ENCODE data around the gene UBE2Z.

DNA sequence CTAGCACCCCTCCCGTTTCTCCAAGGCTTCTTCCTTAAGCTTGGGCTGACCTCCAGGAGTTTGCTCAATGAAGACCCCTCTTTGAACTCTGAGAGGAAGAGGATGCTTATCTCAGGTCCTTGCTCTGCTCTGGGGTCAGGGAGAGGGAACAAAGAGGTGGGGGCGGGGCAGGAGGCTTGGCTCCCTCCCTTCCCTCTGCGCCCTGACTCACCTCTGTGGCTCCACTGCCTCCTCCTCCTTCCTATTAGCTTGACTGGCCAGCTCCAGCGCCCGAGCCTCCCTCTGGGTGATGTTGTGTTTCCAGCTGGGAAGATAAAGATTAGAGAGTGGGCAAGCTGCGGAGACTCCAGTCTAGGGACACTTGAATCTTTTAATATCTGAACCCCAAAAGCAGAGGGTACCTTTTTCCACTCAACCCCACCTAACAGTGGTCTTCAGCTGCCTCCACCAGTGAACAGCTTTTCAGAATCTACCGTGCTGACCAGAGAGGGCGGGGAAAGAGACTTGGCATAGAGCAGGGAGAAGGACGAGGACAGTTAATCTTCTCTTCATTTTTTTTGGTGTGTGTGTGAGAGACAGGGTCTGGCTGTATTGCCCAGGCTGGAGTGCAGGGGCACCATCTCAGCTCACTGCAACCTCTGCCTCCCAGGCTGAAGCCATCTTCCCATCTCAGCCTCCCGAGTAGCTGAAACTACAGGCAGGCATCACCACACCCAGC lies 53.5 kb downstream of the UBE2Z start:
- TF ChIP-seq POLR2AphosphoS5 (IDR thresholded peaks at IDR 0.05): no peak
- no peak for TF ChIP-seq POLR2A (IDR thresholded peaks at IDR 0.05)
